Lower leg skin (tissue), 4 donors: ENCODE data around the gene OGDH. TPM values are rescaled to one million over a fixed set of nuclear protein-coding genes. Genes with fewer than 3 reads are reported as not detected.

ENCODE experiments used
- DNase-seq, 2 donors: peaks; one replicate each; pipeline ENCODE4 v3.0.0-alpha.2; 2019; ENCODE audit warnings: low spot score in 2 of 2
- H3K4me3 ChIP-seq: fragments of 200-600 bp; sonication (generic); 2 replicates; pipeline ENCODE4 v1.5.1; 2017; ENCODE audit warnings: mild to moderate bottlenecking, low read depth; ENCODE audit not compliant: poor library complexity, severe bottlenecking
- CTCF ChIP-seq, 3 donors: fragments of 450-650 bp; IDR thresholded peaks; one replicate each; pipeline ENCODE4 v1.5.1; 2016; ENCODE audit warnings: antibody characterized with exemption in 3 of 3, mild to moderate bottlenecking in 3 of 3, moderate library complexity in 2 of 3
- POLR2A ChIP-seq, 2 donors: fragments of 450-650 bp; IDR thresholded peaks; one replicate each; pipeline ENCODE4 v1.6.1; 2016 to 2017; ENCODE audit warnings: antibody characterized with exemption in 2 of 2, mild to moderate bottlenecking in 1 of 2, moderate library complexity in 1 of 2
- WGBS, 2 donors: methylation state at CpG; one replicate each; pipeline ENCODE4 v1.1.5; 2018; 5-methylcytosine and 5-hydroxymethylcytosine counted together
- intact Hi-C: fragments of 100-400 bp; cut with DNase I; formaldehyde crosslinking; loops from one replicate; pipeline ENCODE4 v1.15.0; 2023; ENCODE audit warnings: low total_unique reads
- total RNA-seq, 4 donors: library from RNA; depleted of rRNA; stranded (reverse); fragments of >200 nt; gene quantifications; one replicate each; pipeline ENCODE4 v1.1.0, GENCODE V29; 2016

Gene OGDH
- total RNA-seq, 4 donors from 2014 or later, result 106 to 152 (median 126) TPM

DNA sequence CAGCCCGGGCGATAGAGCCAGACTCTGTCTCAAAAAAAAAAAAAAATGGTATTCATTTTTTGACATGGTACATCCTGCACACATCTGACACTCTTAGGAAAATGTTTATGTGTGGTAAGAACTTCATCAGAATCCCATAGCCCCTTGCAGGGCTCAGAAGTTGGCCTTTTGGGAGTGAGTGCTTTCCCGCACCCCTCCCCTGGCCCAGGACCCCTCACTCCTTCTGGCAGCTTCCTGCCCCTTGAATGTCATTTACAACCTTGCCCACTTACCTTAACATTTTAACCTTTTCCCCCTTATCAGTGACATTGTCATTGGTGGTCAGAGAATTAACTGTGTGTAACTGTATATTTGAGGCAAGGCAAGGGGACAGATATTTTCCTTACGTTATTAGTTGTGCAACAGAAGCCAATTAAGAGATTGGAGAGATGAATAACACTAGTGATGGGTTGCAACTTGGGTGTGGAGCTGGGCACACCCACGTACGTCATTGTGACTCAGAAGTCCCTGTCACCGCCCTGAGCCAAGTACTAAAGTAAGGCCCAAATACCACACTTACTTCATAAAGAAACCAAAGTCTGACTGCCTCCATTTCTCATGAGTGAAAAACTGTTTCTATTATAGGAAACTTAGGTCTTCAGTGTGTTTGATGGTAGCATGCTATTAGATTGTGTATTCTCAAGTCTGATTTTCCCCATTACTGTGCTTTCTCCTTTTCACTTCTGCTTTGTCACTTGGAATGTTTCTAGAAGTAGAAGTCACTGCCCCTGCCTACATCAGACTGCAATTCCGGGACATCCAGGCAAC, 31.6 kb downstream of the OGDH start:
- 29 to 34% methylated on average over 8 of the region's 8 CpGs for WGBS, 2 donors
- no peak overlapping the region for H3K4me3 ChIP-seq
- intact Hi-C loops, result no loop called here
- peak in 1 of 2 donors; percentile 85 for DNase-seq
- TF ChIP-seq POLR2A (IDR thresholded peaks at IDR 0.05) (no peak), CTCF (IDR thresholded peaks at IDR 0.05) (no peak)

DNA sequence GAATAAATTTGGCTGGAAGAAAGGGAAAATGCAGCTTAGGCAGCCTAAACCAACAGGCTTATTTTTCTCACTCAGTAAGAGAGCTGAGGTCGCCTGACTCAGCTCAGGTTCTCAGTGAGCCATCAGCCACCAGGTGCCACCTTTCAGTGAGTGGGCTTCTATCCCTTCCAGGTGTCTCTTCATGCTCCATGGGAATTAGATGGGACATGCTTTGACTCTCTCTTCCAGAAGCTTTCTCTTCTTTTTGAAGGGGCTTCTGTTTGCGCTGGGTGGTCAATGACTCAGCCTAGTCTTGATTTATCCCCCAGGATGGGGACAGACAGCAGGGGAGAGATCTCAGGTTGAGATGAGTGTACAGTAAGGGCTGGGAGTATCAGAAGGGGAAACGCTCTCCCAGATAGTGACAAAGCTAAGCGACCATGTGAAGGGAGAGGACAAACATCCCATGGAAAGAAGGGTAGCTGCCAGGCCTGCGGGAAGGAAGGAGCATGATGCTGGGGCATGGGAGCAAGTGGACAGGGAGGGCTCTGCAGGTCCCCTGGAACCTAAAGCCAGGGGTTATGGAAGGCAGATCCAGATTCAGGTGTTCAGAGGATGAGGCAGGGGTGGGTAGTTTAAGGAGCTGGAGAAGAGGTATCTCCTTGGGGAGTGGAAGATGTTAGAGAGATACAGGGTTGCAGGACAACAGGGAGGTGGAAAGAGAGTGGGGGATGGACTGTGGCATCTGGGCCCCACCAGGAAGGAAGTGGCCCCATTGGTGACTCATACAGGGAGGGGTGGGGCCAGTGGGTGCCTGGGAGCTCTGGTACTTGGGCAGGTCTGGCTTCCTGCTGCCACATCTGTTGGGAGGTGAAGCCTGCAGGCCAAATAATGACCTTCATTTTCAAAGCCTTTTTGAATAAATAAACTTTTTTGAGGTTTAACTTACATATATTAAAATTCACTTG, 32.5 kb downstream of the OGDH start:
- H3K4me3 ChIP-seq, result no peak overlapping the region
- TF ChIP-seq CTCF (IDR thresholded peaks at IDR 0.05), result no peak
- TF ChIP-seq POLR2A (IDR thresholded peaks at IDR 0.05), result no peak
- DNase-seq, result peak; percentile 77 to 95
- WGBS, 2 donors, result 72 to 79% methylated on average over 5 of the region's 5 CpGs
- intact Hi-C loops, result no loop called here

- intact Hi-C loops, result no loop called here
- no peak overlapping the region for H3K4me3 ChIP-seq
- DNase-seq, result peak in 1 of 2 donors; percentile 54
- no peak for TF ChIP-seq POLR2A (IDR thresholded peaks at IDR 0.05)
- TF ChIP-seq CTCF (IDR thresholded peaks at IDR 0.05), result peak in 1 of 3 donors; percentile 32
- WGBS, 2 donors, result 9 to 26% methylated on average over 8 of the region's 8 CpGs
Measured at GRCh38 chr7:44639671-44640321, 33.4 kb downstream of the OGDH start.

GRCh38 chr7:44643206-44643605, 36.8 kb downstream of the OGDH start:
- TF ChIP-seq POLR2A (IDR thresholded peaks at IDR 0.05) (no peak), CTCF (IDR thresholded peaks at IDR 0.05) (no peak)
- H3K4me3 ChIP-seq, result no peak overlapping the region
- WGBS, 2 donors, result 86 to 96% methylated on average over 1 of the region's 1 CpG
- peak in 1 of 2 donors; percentile 15 for DNase-seq
- intact Hi-C loops, result no loop called here

- 93% methylated on average over 11 of the region's 11 CpGs for WGBS, 2 donors
- DNase-seq, result peak in 1 of 2 donors; percentile 76
- no peak overlapping the region for H3K4me3 ChIP-seq
- TF ChIP-seq CTCF (IDR thresholded peaks at IDR 0.05), result no peak
- TF ChIP-seq POLR2A (IDR thresholded peaks at IDR 0.05), result no peak
- intact Hi-C loops, result no loop called here
Measured at GRCh38 chr7:44645254-44645653, 38.8 kb downstream of the OGDH start.
